Suprapubic skin (tissue), 4 donors: Measurements from ENCODE around the gene RTTN.

Experiments
- CTCF ChIP-seq, 2 donors: fragments of 200-600 bp in 1 of 2; fragments of 450-650 bp in 1 of 2; sonication (generic) in 1 of 2; IDR thresholded peaks; one replicate each; pipeline ENCODE4 v1.5.1; 2016 to 2019; ENCODE audit warnings: antibody characterized with exemption in 2 of 2, mild to moderate bottlenecking in 1 of 2, moderate library complexity in 1 of 2
- POLR2A ChIP-seq, 2 donors: fragments of 450-650 bp; IDR thresholded peaks; one replicate each; pipeline ENCODE4 v1.6.1; 2017; ENCODE audit warnings: antibody characterized with exemption in 2 of 2, mild to moderate bottlenecking in 2 of 2, moderate library complexity in 2 of 2
- POLR2AphosphoS5 ChIP-seq, 3 donors: sonication (generic); formaldehyde crosslinking; IDR thresholded peaks; one replicate each; pipeline ENCODE4 v1.6.1; 2017; ENCODE audit warnings: antibody characterized with exemption in 3 of 3

- TF ChIP-seq CTCF (IDR thresholded peaks at IDR 0.05) (no peak), POLR2A (IDR thresholded peaks at IDR 0.05) (no peak), POLR2AphosphoS5 (IDR thresholded peaks at IDR 0.05) (no peak)
These were observed 7.6 kb downstream of the RTTN start for GRCh38 chr18:70197844-70198243.
